H1 (cell line): ENCODE data around the gene TDG. TPM values are rescaled to one million over a fixed set of nuclear protein-coding genes. Genes with fewer than 3 reads are reported as not detected.

ENCODE experiments used
- CTCF ChIA-PET: fragments of 300-600 bp; sonication (Branson Sonifier 250); formaldehyde crosslinking; loops from one replicate; lab custom pipeline; 2021; ENCODE audit not compliant: partially characterized antibody; lab: Charles Lee
- POLR2A ChIA-PET: fragments of 300-600 bp; sonication (Branson Sonifier 250); formaldehyde crosslinking; loops from one replicate; lab custom pipeline; 2021; ENCODE audit warnings: inconsistent platforms; ENCODE audit not compliant: partially characterized antibody; lab: Charles Lee
- DNase-seq, 2 experiments: peaks; one replicate each; pipeline versions ENCODE4 v3.0.0 to v3.0.0-alpha.2; 2010 to 2022; ENCODE audit warnings: low spot score in 2 of 2, low read depth in 1 of 2, mixed read lengths in 1 of 2
- FAIRE-seq: peaks from 2 replicates; lab custom pipeline; 2011; peaks lifted over from hg19 to GRCh38; lab: Jason Lieb, UNC
- H2AFZ ChIP-seq: 2 replicates; pipeline ENCODE4 v1.8.1; 2012; ENCODE audit warnings: low read length, inconsistent platforms
- H2AK5ac ChIP-seq: 2 replicates; pipeline ENCODE4 v1.6.1; 2013; ENCODE audit warnings: low read depth, low read length
- H2BK120ac ChIP-seq: replicated peaks from 2 replicates; pipeline ENCODE3; 2013; ENCODE audit warnings: low read depth, low read length, inconsistent platforms
- H2BK12ac ChIP-seq: 2 replicates; pipeline ENCODE4 v1.6.1; 2013; ENCODE audit warnings: low read depth, low read length
- H2BK15ac ChIP-seq: 2 replicates; pipeline ENCODE4 v1.6.1; 2013; ENCODE audit warnings: low read length
- H2BK20ac ChIP-seq: 2 replicates; pipeline ENCODE4 v1.6.1; 2013; ENCODE audit warnings: low read length
- H2BK5ac ChIP-seq: 2 replicates; pipeline ENCODE4 v1.6.1; 2013; ENCODE audit warnings: low read depth, low read length
- H3K14ac ChIP-seq: 2 replicates; pipeline ENCODE4 v1.6.1; 2013; ENCODE audit warnings: inconsistent platforms; ENCODE audit not compliant: insufficient read length
- H3K18ac ChIP-seq: 2 replicates; pipeline ENCODE4 v1.6.1; 2013; ENCODE audit warnings: low read length; ENCODE audit errors: extremely low read depth
- H3K23ac ChIP-seq: 2 replicates; pipeline ENCODE4 v1.6.1; 2013; ENCODE audit warnings: inconsistent platforms; ENCODE audit not compliant: insufficient read length
- H3K23me2 ChIP-seq: 2 replicates; pipeline ENCODE4 v1.6.1; 2013; ENCODE audit warnings: low read depth, low read length
- H3K27ac ChIP-seq: 2 replicates; pipeline ENCODE4 v1.6.1; 2011; ENCODE audit warnings: low read depth, low read length, inconsistent platforms
- H3K27me3 ChIP-seq, 4 experiments: replicated peaks in 1 of 4; 1 replicate in 1 of 4; 2 replicates in 3 of 4; pipeline versions ENCODE4 v1.6.1 to v1.8.1; 2011 to 2013; ENCODE audit warnings: low read length in 3 of 4, mild to moderate bottlenecking in 3 of 4, inconsistent platforms in 2 of 4, mixed read lengths in 2 of 4, moderate library complexity in 1 of 4; ENCODE audit not compliant: control insufficient read depth in 3 of 4, insufficient read depth in 3 of 4; ENCODE audit errors: extremely low read depth in 1 of 4
- H3K36me3 ChIP-seq, 4 experiments: 2 replicates each; pipeline versions ENCODE4 v1.6.1 to v1.8.1; 2011 to 2013; ENCODE audit warnings: mild to moderate bottlenecking in 4 of 4, low read length in 3 of 4, moderate library complexity in 2 of 4, control low read depth in 1 of 4, inconsistent platforms in 1 of 4; ENCODE audit not compliant: insufficient read depth in 4 of 4, control insufficient read depth in 2 of 4
- H3K4ac ChIP-seq: replicated peaks from 2 replicates; pipeline ENCODE3; 2013; ENCODE audit warnings: low read length, low read depth, mixed read lengths, inconsistent platforms; ENCODE audit not compliant: insufficient read length
- H3K4me1 ChIP-seq, 4 experiments: replicated peaks in 1 of 4; 1 replicate in 1 of 4; 2 replicates in 3 of 4; pipeline versions ENCODE4 v1.6.1 to v1.8.1; 2011 to 2013; ENCODE audit warnings: low read length in 3 of 4, inconsistent platforms in 2 of 4, mixed read lengths in 1 of 4; ENCODE audit not compliant: insufficient read depth in 4 of 4, control insufficient read depth in 3 of 4
- H3K4me2 ChIP-seq, 2 experiments: 2 replicates each; pipeline versions ENCODE4 v1.6.1 to v1.8.1; 2011 to 2013; ENCODE audit warnings: low read depth in 2 of 2, low read length in 2 of 2, control low read depth in 1 of 2, inconsistent platforms in 1 of 2, mild to moderate bottlenecking in 1 of 2; ENCODE audit not compliant: insufficient read depth in 1 of 2
- H3K4me3 ChIP-seq, 4 experiments: fragments of 200-600, 300-600 bp in 1 of 4; sonication (generic), shearing (Covaris generic), sonication (Bioruptor Twin) in 1 of 4; 2 replicates each; pipeline versions ENCODE4 v1.5.1 to v1.8.1; 2011 to 2016; ENCODE audit warnings: low read length in 4 of 4, low read depth in 3 of 4, control low read depth in 2 of 4, inconsistent platforms in 2 of 4, mild to moderate bottlenecking in 2 of 4, mixed read lengths in 1 of 4, moderate library complexity in 1 of 4; ENCODE audit not compliant: insufficient read depth in 2 of 4; ENCODE audit errors: extremely low read depth in 1 of 4
- H3K56ac ChIP-seq: replicated peaks from 2 replicates; pipeline ENCODE3; 2013; ENCODE audit warnings: low read depth, mild to moderate bottlenecking, mixed read lengths, low read length, inconsistent platforms; ENCODE audit not compliant: insufficient read length
- H3K79me1 ChIP-seq: 2 replicates; pipeline ENCODE4 v1.6.1; 2013; ENCODE audit warnings: low read depth, low read length, control low read depth
- H3K79me2 ChIP-seq, 2 experiments: 2 replicates each; pipeline versions ENCODE4 v1.6.1 to v1.8.1; 2012 to 2013; ENCODE audit warnings: low read length in 2 of 2, mild to moderate bottlenecking in 2 of 2, inconsistent platforms in 1 of 2; ENCODE audit not compliant: insufficient read depth in 2 of 2, control insufficient read depth in 1 of 2
- H3K9ac ChIP-seq, 4 experiments: replicated peaks in 1 of 4; 1 replicate in 1 of 4; 2 replicates in 3 of 4; pipeline versions ENCODE4 v1.6.1 to v1.8.1; 2011 to 2013; ENCODE audit warnings: low read depth in 3 of 4, low read length in 3 of 4, control low read depth in 2 of 4, mild to moderate bottlenecking in 2 of 4, moderate library complexity in 2 of 4, inconsistent platforms in 1 of 4; ENCODE audit errors: extremely low read depth in 1 of 4
- H3K9me3 ChIP-seq, 2 experiments: 2 replicates each; pipeline versions ENCODE4 v1.6.1 to v1.8.1; 2012 to 2013; ENCODE audit warnings: mild to moderate bottlenecking in 2 of 2, moderate library complexity in 2 of 2, control low read depth in 1 of 2, inconsistent platforms in 1 of 2, low read depth in 1 of 2, low read length in 1 of 2, mixed read lengths in 1 of 2; ENCODE audit not compliant: insufficient read depth in 2 of 2
- H4K20me1 ChIP-seq, 2 experiments: replicated peaks in 1 of 2; 2 replicates each; pipeline versions ENCODE3 to v1.8.1; 2011 to 2013; ENCODE audit warnings: inconsistent platforms in 2 of 2, low read length in 2 of 2, mild to moderate bottlenecking in 1 of 2; ENCODE audit not compliant: insufficient read depth in 2 of 2, control insufficient read depth in 1 of 2
- H4K5ac ChIP-seq: 2 replicates; pipeline ENCODE4 v1.6.1; 2013; ENCODE audit warnings: low read length, low read depth, mixed read lengths, inconsistent platforms; ENCODE audit not compliant: insufficient read length
- H4K8ac ChIP-seq: 2 replicates; pipeline ENCODE4 v1.8.0; 2013; ENCODE audit warnings: mild to moderate bottlenecking, moderate library complexity, low read length, inconsistent platforms; ENCODE audit not compliant: insufficient read depth; ENCODE audit errors: extremely low read depth
- H4K91ac ChIP-seq: replicated peaks from 2 replicates; pipeline ENCODE3; 2013; ENCODE audit warnings: low read length, mixed read lengths, inconsistent platforms; ENCODE audit not compliant: insufficient read length
- ATF2 ChIP-seq: IDR thresholded peaks from 2 replicates; pipeline ENCODE4 v1.6.1; 2012; ENCODE audit warnings: low read length, inconsistent platforms
- EZH2 ChIP-seq: fragments of 200-600 bp; sonication (generic); IDR thresholded peaks from 2 replicates; pipeline ENCODE4 v1.7.1; 2012; ENCODE audit warnings: low read depth, mild to moderate bottlenecking, moderate library complexity, low read length, inconsistent platforms; ENCODE audit not compliant: severe bottlenecking
- GABPA ChIP-seq: IDR thresholded peaks from 2 replicates; pipeline ENCODE4 v1.6.1; 2011; ENCODE audit warnings: mild to moderate bottlenecking, low read length, moderate library complexity, borderline replicate concordance; ENCODE audit not compliant: insufficient read depth
- JUND ChIP-seq: IDR thresholded peaks from 2 replicates; pipeline ENCODE4 v1.6.1; 2011; ENCODE audit warnings: mild to moderate bottlenecking, improper control_type of control experiment, low read length
- KDM1A ChIP-seq: fragments of 200-600, 300-600 bp; sonication (generic); IDR thresholded peaks from 2 replicates; pipeline ENCODE4 v1.7.1; 2016; ENCODE audit warnings: mild to moderate bottlenecking, low read length, borderline replicate concordance
- MAFK ChIP-seq: IDR thresholded peaks from 2 replicates; pipeline ENCODE4 v1.6.1; 2012; ENCODE audit warnings: low read depth, mild to moderate bottlenecking, improper control_type of control experiment, low read length
- SIN3A ChIP-seq, 2 experiments: IDR thresholded peaks in 1 of 2; conservative IDR thresholded peaks in 1 of 2; 2 replicates each; pipeline ENCODE4 v1.6.1; 2011 to 2012; ENCODE audit warnings: low read length in 2 of 2, improper control_type of control experiment in 1 of 2, low read depth in 1 of 2, mild to moderate bottlenecking in 1 of 2
- SP1 ChIP-seq: IDR thresholded peaks from 2 replicates; pipeline ENCODE4 v1.6.1; 2011; ENCODE audit warnings: low read depth, low read length
- SUZ12 ChIP-seq: fragments of 200-600 bp; sonication (generic); IDR thresholded peaks from 2 replicates; pipeline ENCODE4 v1.6.1; 2012; ENCODE audit warnings: mild to moderate bottlenecking, inconsistent platforms, low read length, moderate library complexity, mixed read lengths
- TAF7 ChIP-seq: optimal IDR thresholded peaks from 2 replicates; pipeline ENCODE3; 2011; ENCODE audit warnings: low read depth, mild to moderate bottlenecking, inconsistent platforms, low read length, moderate library complexity, borderline replicate concordance
- TBP ChIP-seq: IDR thresholded peaks from 2 replicates; pipeline ENCODE4 v1.6.1; 2011; ENCODE audit warnings: low read depth, low read length, improper control_type of control experiment
- TEAD4 ChIP-seq: IDR thresholded peaks from 2 replicates; pipeline ENCODE4 v1.6.1; 2012; ENCODE audit warnings: low read depth, low read length, inconsistent platforms, mixed read lengths
- ZNF274 ChIP-seq: IDR thresholded peaks from 2 replicates; pipeline ENCODE4 v1.7.0; 2012; ENCODE audit warnings: low read length, borderline replicate concordance; ENCODE audit errors: extremely low read depth
- WGBS, 2 experiments: shearing (Covaris generic) in 1 of 2; methylation state at CpG; one replicate each; pipeline versions ENCODE4 v1.1.6 to v1.1.7; 2013 to 2015; ENCODE audit warnings: low lambda C conversion rate in 2 of 2, mixed read lengths in 2 of 2, inconsistent platforms in 1 of 2, low coverage in 1 of 2, missing lambda C conversion rate in 1 of 2; ENCODE audit not compliant: insufficient replicate concordance in 2 of 2, insufficient coverage in 1 of 2, insufficient read length in 1 of 2; ENCODE audit errors: extremely low coverage in 1 of 2, missing lambda C conversion rate in 1 of 2; 5-methylcytosine and 5-hydroxymethylcytosine counted together
- polyA plus RNA-seq, 7 experiments: library from polyadenylated mRNA; depleted of rRNA in 3 of 7; stranded (reverse) in 5 of 7; unstranded in 2 of 7; fragments of >200 nt in 5 of 7; fragments of 200-250 nt in 2 of 7; gene quantifications; 1 replicate in 5 of 7; 2 replicates in 1 of 7; 4 replicates in 1 of 7; pipeline versions ENCODE4 v1.2.1 to v1.2.3, GENCODE V29; 2011 to 2013; ENCODE audit warnings: missing spikeins in 2 of 7, mixed read lengths in 2 of 7
- total RNA-seq: library from RNA; stranded (reverse); fragmentation: NEBNext Ultra II Directional; extraction: Animal tissue kit (Norgen Biotek cat#: 25700); gene quantifications from 2 replicates; pipeline ENCODE4 v1.2.1, GENCODE V29; 2021

Gene TDG
- total and polyA plus RNA-seq, 2 of the 8 experiments (the other 6 are each of a cell fraction or from before 2014, with no cell fraction given): 22.7 to 47.8 TPM

- Histone ChIP-seq H3K79me1 (no peaks in the 10 kb centered on the region), H3K23me2 (no peaks in the 10 kb centered on the region), H2AK5ac (no peak overlapping the region), H3K9me3 (no peaks in the 10 kb centered on the region), H3K4me1 (no peaks in the 10 kb centered on the region), H4K91ac (no peak overlapping the region), H3K9ac (no peak overlapping the region), H4K5ac (no peak overlapping the region), H3K4ac (no peak overlapping the region), H2AFZ (no peak overlapping the region), H3K18ac (no peak overlapping the region), H4K8ac (no peak overlapping the region), H3K27ac (no peak overlapping the region), H3K36me3 (no peaks in the 10 kb centered on the region), H3K27me3 (no peaks in the 10 kb centered on the region), H2BK12ac (no peak overlapping the region), H2BK5ac (no peak overlapping the region), H3K79me2 (no peaks in the 10 kb centered on the region), H3K56ac (no peak overlapping the region), H2BK120ac (no peak overlapping the region), H2BK15ac (no peak overlapping the region), H3K23ac (no peak overlapping the region), H4K20me1 (no peaks in the 10 kb centered on the region), H2BK20ac (no peak overlapping the region), H3K4me3 (no peak overlapping the region), H3K4me2 (no peak overlapping the region), H3K14ac (no peak overlapping the region)
- CTCF ChIA-PET: interaction anchor here (0.6 kb wide), 1 partner anchor 97 kb away, joined by 3 read pairs; no protein-coding TSS in a partner anchor
- FAIRE-seq (no peak), DNase-seq (no peak)
- WGBS, 2 experiments: 94% methylated on average over 5 of the region's 5 CpGs; no CpG with 5 or more reads in 1 of the 2 experiments
- POLR2A ChIA-PET: interaction anchor here (0.9 to 1.0 kb wide), 2 partner anchors 15 to 33 kb away, joined by 3 read pairs; partner anchors contain the start of gene TDG
- no peak for TF ChIP-seq KDM1A
- TF ChIP-seq ZNF274: no peak
- no peak for TF ChIP-seq EZH2
- no peak for TF ChIP-seq TEAD4
- TF ChIP-seq GABPA: no peak
- TF ChIP-seq ATF2: no peak
- TF ChIP-seq TAF7: no peak
- TF ChIP-seq JUND: no peak
- no peak for TF ChIP-seq MAFK
- TF ChIP-seq SIN3A (conservative IDR thresholded peaks at IDR 0.05 in 1 of 2, IDR thresholded peaks at IDR 0.05 in 1 of 2; ENCODE audit: low read depth in 1 of 2, low read length in 2 of 2): no peak
- TF ChIP-seq SP1: no peak
- no peak for TF ChIP-seq SUZ12
- no peak for TF ChIP-seq TBP
Observed at GRCh38 chr12:103998976-103999375, 33.3 kb downstream of the TDG start.
